Activated CD8-positive, alpha-beta memory T cell treated with anti-CD3 and anti-CD28 coated beads, Interleukin-2, amount 50 U/mL, for 48 hours (primary cell): ENCODE measurements around the gene APOA1.

Experiments used
- DNase-seq: peaks from one replicate; pipeline ENCODE4 v3.0.0-alpha.2; 2020

Gene APOA1

DNA sequence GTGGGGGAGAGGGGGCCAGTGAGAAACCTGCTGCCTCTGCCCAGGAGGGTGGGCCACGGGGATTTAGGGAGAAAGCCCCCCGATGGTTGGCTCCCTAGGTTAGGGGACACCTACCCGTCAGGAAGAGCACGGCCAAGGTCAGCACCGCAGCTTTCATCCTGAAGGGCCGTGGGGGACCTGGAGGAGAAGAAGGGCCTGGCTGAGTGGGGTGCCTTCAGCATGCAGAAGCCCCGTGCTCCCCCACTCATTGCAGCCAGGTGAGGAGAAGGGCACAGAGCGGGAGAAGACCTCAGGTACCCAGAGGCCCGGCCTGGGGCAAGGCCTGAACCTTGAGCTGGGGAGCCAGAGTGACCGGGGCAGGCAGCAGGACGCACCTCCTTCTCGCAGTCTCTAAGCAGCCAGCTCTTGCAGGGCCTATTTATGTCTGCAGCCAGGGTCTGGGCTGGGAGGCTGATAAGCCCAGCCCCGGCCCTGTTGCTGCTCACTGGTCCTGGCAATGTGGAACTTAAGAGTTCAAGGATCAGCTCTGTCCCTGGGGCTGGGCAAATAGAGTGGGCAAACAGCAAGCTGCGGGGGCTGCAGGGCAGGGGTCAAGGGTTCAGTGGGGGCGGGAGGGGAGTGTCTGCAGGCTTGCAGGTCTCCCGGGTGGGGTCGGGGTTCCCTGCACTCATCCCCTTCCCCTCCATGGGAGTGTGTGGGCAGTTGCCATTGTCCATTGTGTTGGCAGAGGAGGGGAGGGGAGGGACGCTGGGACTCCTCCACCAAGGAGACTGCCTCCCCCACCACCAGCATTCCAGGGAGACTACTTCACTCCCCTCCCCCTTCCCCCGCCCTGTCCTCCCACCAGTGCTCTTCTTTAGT lies at the start of gene APOA1:
TSS of gene APOA1 (minus strand) at position 392 of the 861 bp plus-strand sequence. CDS start at position 157, 235 bp downstream.
- DNase-seq = no peak

DNA sequence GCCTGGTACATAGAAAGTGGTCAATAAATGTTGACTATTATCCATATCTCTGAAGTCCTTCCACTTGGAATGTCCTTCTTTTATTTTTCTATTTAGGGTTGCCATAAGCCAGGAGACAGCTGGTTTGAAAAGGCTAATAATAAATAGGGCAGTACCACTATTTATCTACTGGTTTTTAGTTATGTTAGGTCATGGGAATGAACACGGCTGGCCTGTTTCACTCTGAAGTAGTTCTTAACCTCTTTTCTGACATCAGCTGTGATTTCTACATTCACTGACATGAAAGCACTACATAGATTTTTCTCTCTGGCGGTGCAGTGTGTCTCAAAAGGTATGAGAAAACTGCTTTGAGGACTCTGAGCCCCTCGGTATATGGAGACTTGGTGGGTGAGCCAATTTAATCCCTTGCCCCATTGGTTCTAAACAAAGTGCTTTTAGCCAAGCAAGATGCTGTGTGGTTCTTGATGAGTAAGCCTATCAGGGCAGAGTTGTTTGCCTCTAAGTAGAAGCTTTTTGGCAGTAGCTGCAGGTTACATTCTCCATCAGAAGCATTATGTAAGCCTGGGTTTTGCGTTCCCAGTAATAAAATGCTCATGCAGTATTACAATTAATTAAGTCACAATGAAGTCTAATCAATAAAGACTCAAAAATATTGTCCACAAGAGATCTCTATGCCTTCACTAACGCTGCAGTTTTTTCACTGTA lies 48.7 kb upstream of the APOA1 start:
- no peak for DNase-seq

DNA sequence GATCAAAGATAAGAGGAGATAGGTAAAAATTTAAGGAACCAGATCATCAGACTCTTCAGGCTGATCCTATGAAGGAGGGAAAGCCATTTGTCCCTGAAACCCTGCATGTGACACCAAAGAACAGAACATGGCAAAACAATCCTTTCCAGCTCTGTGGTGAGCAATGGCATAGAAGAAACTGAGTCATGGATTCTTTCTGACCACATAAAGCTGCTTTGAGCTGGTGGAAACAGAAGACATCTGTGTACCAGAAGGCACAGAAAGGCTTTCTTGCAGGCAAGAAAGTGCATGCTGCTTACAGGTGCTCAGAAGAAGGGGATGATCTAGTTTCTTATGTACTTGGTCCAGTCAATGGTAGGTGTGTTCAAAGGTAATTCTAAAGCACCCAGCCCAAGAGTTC lies 45.0 kb upstream of the APOA1 start:
- DNase-seq = no peak

DNA sequence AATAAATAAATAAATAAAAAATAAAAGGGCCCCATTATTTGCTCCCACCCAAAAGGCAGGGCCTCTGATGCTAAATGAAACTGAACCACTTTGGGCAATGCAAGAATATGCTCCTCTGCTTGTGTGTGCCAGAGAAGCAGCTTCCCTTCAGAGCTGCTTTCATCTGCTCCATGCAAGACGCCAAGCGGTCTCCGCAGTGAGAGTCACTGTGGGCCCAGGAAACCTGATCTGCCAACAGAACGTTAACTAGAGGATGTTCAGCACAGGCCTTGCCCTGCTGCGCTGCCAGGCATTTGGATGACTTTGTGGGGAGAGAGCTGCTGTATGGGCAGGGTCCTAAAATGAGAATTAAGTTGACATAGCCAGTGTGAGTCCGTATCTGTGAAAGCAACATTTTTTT lies 43.7 kb upstream of the APOA1 start:
- DNase-seq = no peak

DNA sequence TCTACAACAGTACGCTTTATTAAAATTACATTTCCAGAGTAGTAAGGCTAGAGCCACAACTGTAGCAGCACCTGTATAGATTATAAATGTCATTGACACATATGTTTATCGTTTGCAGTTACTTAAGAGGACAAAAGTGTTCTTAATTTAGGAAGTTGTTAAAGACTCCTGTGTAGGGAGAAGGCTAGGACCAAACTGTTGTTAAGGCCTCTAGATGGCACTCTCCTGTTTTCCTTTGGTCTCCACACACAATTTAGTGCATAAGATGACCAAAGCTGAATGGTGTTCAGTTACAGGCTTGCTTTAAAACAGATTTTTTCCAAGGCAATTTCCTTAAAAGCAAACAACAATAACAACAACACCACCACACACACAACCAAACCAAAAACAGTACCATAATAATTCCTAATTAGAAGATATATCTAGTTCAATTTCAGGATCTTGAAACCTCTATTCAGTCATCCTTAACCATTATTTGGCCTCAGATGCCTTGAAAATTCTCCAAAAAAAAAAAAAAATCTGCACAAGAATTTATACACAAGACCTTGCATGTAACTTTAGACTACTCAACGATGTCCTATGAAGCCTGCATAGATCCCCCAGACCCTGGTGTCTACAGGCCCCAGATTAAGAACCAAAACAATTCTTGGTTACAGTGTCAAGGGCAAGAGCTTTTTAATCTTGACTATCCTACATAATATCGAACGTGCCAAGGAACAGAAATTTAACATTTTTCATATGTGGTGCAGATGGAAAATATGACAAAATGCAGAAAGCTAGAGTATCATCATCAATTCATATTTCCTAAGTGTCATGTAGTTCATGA lies 42.6 kb upstream of the APOA1 start:
- no peak for DNase-seq

DNA sequence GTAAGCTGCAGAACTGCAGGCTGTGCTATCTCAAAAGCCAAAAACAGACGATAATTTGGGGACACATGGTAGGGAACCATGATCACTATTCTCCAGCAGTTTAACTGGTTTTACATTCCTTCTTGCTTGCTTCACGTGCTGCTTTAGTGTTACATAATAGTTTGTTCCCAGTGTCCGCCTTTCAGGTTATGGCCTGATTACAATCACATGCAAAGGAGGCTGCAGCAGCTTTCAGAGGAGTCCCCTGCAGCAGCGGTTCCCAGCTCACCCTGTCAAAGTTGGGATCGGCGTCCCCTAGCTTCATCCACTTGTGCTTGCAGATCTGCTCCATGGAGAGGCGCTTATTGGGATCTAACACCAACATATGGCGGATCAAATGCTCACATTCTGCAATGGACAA lies 39.2 kb upstream of the APOA1 start:
- DNase-seq = no peak

DNA sequence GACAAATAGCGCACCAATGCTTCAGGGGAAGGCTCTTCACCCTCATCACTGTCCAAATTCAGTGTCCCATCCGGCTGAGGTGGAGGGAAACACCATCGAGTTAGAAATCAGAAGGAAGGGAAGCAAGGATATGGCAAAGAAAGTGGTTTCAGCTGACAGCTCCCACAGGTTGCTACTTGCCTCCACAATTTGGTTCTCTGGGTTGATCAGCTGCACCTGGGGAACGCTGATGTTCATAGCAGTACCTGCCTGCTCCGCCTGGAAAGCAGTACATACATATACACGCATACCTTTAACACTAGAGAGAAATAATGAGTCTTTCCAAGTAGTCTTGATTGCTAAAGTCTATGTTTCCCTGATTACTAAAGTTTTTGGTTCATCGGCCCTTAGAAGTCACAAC lies 37.8 kb upstream of the APOA1 start:
- DNase-seq = no peak

DNA sequence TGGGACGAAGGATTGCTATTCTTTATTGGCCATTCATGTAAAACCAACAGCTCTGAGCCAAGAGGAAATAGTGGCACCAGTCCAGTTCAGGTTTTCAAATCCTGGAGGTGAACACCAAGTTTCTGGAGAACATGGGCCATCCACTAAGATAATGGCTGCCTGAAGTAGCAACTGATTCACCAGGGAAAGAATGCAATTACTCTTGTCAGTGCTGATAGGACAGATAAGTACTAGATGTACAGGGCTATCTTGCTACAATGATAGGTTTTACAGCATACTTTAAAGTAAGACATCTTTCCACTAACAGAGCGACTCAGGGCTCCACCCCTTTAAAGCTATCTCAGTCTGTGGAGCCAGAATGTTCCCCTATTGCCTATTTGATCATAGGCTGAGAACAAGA lies 36.8 kb upstream of the APOA1 start:
- DNase-seq = no peak

DNA sequence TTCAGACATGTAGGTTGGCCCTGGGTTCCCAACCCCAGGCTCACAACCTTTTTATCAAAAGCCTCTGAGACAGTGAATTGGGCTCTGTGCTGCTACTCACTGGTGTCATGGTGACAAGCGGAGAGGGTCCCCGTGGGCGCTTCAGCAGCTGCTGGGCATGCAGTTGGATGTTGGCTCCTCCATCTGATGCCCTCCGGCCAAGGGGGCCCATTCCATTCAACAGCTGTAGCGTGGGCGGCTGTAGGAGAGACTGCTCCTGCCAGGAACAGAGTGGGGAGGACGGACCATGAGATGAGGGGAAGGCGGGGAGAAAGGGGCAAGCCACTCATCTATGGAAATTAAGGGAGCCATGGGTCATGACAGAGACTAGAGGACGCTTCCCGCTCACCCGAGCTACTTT lies 36.0 kb upstream of the APOA1 start:
- no peak for DNase-seq

DNA sequence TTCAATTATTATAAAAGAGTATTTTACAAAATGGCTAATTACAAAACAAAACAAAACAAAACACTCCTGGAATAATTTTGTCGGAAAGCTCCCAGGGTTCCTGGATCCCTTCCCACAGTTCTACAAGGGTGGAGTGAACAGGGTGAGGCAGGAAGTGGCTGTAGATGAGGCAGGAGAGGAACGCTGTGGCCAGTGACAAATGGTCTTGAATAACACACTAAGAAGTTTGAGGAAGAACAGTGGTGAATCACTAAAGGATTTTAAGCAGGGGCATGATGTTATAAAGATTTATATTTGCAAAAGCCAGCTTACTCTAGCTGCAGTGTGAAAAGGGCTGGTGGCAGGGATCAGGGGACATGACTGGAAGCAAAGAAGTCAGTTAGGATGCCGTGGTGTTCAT lies 33.8 kb upstream of the APOA1 start:
- DNase-seq = no peak

DNA sequence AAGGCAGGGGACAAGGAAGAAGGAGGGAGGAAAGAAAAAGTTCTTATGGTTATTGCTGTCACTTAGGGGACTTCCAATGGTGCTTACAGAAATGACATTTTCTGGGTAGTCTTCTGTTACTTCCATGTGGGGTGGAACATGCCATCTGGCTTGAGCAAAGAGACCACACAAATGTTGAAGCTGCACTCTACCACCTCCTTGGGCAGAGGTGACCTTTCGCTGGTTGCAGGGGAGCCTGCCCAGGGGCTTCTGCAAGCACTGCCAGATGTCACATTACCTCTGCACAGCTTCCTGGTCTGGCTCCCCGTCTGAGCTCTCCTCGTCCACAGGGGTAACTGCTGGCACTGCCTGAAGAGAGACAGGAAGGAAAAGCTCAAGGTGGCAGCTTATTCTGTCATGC lies 32.6 kb upstream of the APOA1 start:
- no peak for DNase-seq

DNA sequence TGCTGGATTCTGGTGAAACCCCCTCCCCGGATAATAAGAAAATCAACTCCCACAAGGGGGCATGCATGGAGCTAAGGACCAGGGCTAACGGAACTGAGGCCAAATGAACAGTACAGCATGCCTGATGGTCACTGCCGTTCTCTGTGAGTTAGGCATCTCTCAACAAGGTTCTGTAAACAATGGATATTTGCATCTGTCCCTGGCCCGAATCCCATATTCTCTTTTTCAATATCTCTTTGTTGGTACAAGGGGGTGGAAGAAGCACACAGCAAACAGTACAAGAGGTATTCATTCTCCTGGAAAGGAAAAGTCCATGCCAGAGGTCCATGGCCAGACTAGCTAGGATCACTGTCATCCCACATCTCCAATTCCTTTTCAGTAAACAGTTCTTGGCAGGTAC lies 32.2 kb upstream of the APOA1 start:
- DNase-seq = no peak

DNA sequence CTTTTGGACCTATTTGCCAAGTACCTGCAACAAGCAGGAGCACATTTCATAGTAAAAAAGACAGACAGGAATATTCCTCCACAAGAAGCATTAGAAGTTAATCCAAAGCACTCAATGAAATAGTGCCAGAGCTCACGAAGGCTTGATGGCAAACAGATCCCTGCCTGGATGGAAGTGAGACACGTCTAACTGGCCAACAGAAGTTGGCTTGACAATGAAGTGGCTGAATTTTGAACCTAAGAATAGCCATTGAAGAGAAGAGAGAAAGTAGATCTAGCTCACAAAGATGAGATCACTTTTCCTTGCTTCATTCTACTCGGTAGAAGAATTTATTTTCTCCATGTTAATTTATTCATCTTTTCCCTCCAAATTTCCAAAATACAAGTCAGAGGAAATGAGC lies 30.6 kb upstream of the APOA1 start:
- no peak for DNase-seq

DNA sequence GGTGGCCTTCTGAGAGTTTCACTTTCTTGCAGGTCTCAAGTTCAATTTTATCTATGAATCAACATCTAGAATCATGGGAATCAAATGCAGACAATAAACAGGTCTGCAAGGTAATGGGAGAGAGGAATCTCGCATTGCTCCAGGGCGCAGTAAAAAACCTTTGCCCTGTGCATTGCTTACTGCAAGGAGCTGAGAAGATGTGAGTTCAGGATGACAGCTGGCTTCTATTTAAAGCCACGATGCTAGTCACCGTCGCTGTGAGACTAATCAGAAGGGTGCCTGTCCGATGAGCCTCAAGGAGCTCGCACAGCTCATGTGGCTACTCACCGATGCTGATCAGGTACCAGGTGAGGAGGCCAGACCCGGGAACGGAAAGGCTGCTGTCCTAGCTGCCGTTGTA lies 30.2 kb upstream of the APOA1 start:
- no peak for DNase-seq

DNA sequence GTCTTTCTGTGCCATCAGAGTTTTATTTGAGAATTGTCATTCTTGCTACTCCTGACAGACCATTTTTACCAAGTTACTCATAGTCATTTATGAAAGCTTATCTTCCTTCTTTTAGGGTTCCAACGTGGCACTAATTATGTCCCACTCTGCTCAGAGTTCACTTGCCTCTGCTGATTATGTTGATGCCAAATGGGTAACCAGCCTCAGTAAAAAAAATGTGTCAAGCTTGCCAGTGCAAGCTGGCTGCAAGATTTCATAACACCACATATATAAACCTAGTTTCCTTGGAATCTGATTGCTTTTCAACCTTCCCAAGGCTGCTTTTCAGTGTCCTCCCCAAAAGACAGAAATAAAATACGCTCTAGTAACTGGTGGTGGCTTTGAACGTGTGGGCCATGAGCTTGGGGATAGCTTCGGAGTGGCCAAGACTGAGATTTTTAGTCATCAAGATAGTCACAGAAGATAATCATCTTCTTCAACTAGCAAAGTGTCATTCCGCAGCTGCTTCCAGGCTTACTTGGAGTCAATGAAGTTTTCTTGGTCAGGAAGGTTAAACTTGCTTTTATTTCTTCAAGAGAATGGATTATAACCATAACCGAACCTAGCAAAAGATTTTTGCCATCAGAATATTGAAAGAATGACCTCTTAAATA lies 29.5 kb upstream of the APOA1 start:
- no peak for DNase-seq

DNA sequence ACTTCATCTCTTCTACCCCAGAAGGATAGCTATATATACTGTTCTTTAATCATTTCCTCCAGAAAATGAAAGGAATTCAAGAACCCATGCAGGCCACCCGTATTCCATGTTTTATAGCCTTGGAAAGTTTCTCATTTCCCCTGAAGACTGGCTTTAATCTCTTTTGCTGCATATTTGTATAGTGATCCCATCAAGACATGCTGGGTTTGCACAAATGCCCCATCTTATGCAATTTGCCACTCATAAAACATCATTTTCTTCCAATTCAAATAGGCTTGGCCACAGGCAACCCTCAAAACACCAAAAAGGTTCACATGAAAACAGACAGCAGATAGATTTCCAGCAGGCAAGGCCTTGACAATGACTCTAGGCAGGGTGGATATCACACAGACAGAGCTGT lies 28.3 kb upstream of the APOA1 start:
- DNase-seq = no peak

DNA sequence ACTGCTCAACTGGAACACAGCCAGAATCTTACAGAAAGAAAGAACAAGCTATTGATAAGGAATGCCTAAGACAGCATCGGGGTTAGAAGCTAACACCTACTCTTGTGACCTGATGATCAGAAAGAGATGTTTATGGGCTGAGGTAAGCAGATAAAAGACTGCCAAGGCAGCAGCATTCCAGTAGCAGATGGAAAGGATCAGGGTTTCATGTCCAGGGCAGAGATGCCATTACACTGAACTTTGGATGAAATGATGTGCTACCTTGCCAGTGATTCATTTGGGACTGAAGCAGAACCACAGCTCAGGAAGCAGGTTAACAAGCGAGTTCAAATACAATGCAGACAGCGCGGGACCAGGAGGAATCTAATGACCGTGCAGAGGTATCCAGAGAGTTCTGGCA lies 27.1 kb upstream of the APOA1 start:
- no peak for DNase-seq

DNA sequence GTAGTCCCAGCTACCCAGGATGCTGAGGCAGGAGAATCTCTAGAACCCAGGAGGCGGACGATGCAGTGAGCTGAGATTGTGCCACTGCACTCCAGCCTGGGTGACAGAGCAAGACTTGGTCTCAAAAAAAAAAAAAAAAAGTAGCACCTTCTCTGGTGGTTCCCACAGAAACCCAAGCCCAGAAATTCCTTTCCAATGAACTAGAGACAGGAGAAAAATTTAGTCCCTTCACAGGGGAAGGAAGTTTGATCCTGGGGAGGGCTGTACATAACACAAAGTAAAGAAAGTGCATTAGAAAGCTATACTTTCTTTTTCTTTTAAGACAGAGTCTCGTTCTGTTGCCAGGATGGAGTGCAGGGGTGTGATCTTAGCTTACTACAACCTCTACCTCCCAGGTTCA lies 25.5 kb upstream of the APOA1 start:
- no peak for DNase-seq

DNA sequence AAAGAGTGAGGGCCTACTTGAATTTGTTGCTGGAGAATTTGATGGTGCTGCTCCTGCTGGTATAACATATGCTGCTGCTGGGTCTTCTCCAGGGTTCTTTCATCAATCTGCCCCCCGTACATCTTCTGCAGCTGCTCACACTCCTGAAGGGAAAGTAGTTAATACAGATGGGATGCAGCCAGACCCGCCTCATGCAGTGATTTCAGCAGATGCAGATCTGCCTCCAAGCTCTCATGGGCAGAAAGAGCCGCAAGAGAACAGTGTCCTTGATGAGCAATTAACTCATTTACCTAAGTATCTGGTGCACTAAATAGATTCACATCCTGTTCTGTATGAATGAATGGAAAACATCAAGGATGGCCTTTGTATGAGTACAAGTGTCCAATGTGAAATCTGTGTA lies 24.8 kb upstream of the APOA1 start:
- no peak for DNase-seq

DNA sequence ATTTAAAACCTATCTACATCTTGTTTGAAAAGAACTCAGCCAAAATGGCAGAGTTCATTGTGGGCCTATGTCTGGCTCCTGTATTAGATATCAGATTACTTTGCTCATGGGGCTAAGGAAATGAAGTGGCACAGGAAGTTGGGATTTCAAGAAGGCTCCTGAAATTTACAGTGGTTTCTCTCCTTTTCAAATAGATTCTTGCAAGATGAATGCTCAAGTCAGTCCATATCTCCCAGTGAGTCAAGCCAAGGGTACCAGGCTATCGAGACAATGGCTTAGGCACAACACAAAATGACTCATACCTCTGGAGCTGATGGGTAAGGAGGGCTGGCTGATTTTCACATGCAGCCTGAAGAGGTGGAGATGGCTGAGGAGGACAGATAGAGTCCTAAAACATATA lies 24.1 kb upstream of the APOA1 start:
- no peak for DNase-seq

DNA sequence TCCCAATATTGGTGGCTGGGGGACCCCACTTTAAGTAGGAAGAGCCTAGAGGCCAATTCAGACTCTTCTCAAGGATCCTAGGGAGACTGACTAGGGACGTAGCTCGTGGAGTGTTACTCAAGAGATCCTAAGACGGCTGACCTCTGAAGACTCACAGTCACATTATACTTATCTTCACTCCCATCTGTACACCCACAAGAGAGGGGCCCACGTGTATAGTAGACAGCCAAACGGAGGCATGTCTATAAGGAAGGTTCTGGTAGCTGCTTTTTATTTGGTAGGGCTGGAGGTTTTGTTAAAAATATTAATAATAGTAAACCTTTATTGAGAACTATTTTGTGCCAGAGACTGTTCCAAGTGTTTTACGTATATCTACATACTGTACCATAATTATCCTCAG lies 22.9 kb upstream of the APOA1 start:
- no peak for DNase-seq

DNA sequence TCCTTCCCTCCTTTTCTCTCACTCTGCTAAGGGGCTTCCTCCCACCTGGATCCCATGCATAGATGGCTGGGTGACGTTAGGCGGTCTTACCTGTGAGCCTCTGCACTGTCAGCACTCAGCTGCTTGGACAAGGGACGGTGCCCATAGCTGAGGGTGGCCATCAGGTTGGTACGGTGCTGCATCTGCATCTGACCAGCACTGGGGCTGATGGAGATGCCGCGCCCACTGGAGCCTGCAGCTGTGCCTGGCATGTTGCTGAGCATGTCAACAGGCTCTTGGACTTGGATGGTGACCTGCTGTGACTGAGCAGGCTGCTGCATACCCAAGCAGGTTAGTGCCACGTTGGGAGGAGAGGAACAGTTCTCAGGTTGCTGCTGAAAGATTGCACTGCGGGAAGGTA lies 21.8 kb upstream of the APOA1 start:
- DNase-seq = no peak

DNA sequence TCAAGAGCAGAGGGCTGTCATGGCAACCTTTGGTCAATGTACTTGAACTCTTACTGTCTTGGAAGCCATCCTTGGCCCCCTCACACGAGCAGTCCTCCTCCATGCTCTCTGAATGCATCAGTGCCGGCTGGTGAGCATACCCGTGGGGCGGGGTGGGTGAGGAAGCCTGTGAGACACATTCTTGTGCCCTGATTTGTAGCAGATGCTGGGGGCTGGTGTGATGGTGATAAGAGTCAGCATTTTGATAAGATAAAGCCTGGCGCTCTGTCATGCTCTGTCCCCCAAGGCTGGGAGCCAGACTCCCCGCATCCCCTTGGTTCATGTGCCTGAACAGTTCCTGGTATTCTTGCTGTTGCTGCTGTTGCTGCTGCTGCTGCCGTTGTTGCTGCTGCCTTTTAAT lies 20.5 kb upstream of the APOA1 start:
- no peak for DNase-seq
